Trophoblast cell (in vitro differentiated cells and primary cell): ENCODE data around the gene TLE5.

ENCODE experiments used
- DNase-seq, 2 donors: peaks; one replicate each; pipeline ENCODE4 v3.0.0-alpha.2; 2016
- H2AFZ ChIP-seq: 2 replicates; pipeline ENCODE4 v1.6.1; 2013; ENCODE audit warnings: low read length, moderate library complexity, mild to moderate bottlenecking; ENCODE audit not compliant: insufficient read depth, poor library complexity
- H2AK5ac ChIP-seq: 2 replicates; pipeline ENCODE4 v1.6.1; 2013; ENCODE audit warnings: mild to moderate bottlenecking, low read length
- H2BK120ac ChIP-seq: 2 replicates; pipeline ENCODE4 v1.6.1; 2013; ENCODE audit warnings: low read length, mild to moderate bottlenecking, moderate library complexity; ENCODE audit not compliant: insufficient read depth, poor library complexity
- H2BK12ac ChIP-seq: 2 replicates; pipeline ENCODE4 v1.6.1; 2013; ENCODE audit warnings: mild to moderate bottlenecking, low read length, moderate library complexity
- H2BK5ac ChIP-seq: 2 replicates; pipeline ENCODE4 v1.6.1; 2013; ENCODE audit warnings: low read length, low read depth, moderate library complexity, mild to moderate bottlenecking; ENCODE audit not compliant: poor library complexity
- H3K14ac ChIP-seq: 2 replicates; pipeline ENCODE4 v1.6.1; 2013; ENCODE audit warnings: mild to moderate bottlenecking, low read length
- H3K18ac ChIP-seq: 2 replicates; pipeline ENCODE4 v1.6.1; 2013; ENCODE audit warnings: mild to moderate bottlenecking, low read length
- H3K23ac ChIP-seq: 2 replicates; pipeline ENCODE4 v1.6.1; 2013; ENCODE audit warnings: low read length
- H3K27ac ChIP-seq: 2 replicates; pipeline ENCODE4 v1.5.1; 2013; ENCODE audit warnings: low read depth, mild to moderate bottlenecking, inconsistent platforms, low read length, moderate library complexity
- H3K27me3 ChIP-seq: 2 replicates; pipeline ENCODE4 v1.6.1; 2013; ENCODE audit warnings: inconsistent platforms, mild to moderate bottlenecking, low read length, moderate library complexity; ENCODE audit not compliant: insufficient read depth
- H3K36me3 ChIP-seq, 2 experiments: 1 replicate in 1 of 2; 2 replicates in 1 of 2; pipeline ENCODE4 v1.6.1; 2013; ENCODE audit warnings: low read length in 2 of 2, mild to moderate bottlenecking in 2 of 2, moderate library complexity in 1 of 2; ENCODE audit not compliant: insufficient read depth in 2 of 2, control insufficient read depth in 1 of 2
- H3K4ac ChIP-seq: 2 replicates; pipeline ENCODE4 v1.6.1; 2013; ENCODE audit warnings: low read depth, mild to moderate bottlenecking, low read length, moderate library complexity
- H3K4me1 ChIP-seq, 2 experiments: 1 replicate in 1 of 2; 2 replicates in 1 of 2; pipeline ENCODE4 v1.6.1; 2013; ENCODE audit warnings: low read length in 2 of 2, mild to moderate bottlenecking in 2 of 2, moderate library complexity in 1 of 2; ENCODE audit not compliant: insufficient read depth in 2 of 2, control insufficient read depth in 1 of 2
- H3K4me2 ChIP-seq: 2 replicates; pipeline ENCODE4 v1.6.1; 2013; ENCODE audit warnings: inconsistent platforms, mild to moderate bottlenecking, low read length, moderate library complexity
- H3K4me3 ChIP-seq: 2 replicates; pipeline ENCODE4 v1.5.1; 2013; ENCODE audit warnings: mild to moderate bottlenecking, low read depth, low read length, inconsistent platforms
- H3K79me1 ChIP-seq: one replicate; pipeline ENCODE4 v1.6.1; 2013; ENCODE audit warnings: low read length
- H3K79me2 ChIP-seq: 2 replicates; pipeline ENCODE4 v1.6.1; 2013; ENCODE audit warnings: low read length, mild to moderate bottlenecking; ENCODE audit not compliant: control insufficient read depth, insufficient read depth, poor library complexity
- H3K9ac ChIP-seq: 2 replicates; pipeline ENCODE4 v1.6.1; 2013; ENCODE audit warnings: mild to moderate bottlenecking, low read length
- H3K9me3 ChIP-seq: 2 replicates; pipeline ENCODE4 v1.6.1; 2013; ENCODE audit warnings: low read depth, mild to moderate bottlenecking, control low read depth, inconsistent platforms, low read length; ENCODE audit not compliant: insufficient read depth
- H4K12ac ChIP-seq: 2 replicates; pipeline ENCODE4 v1.6.1; 2013; ENCODE audit warnings: low read depth, mild to moderate bottlenecking, low read length, moderate library complexity
- H4K8ac ChIP-seq: 2 replicates; pipeline ENCODE4 v1.6.1; 2013; ENCODE audit warnings: low read depth, mild to moderate bottlenecking, low read length, moderate library complexity
- H4K91ac ChIP-seq: one replicate; pipeline ENCODE4 v1.6.1; 2013; ENCODE audit warnings: low read depth, mild to moderate bottlenecking, low read length, moderate library complexity
- WGBS: extraction: QIAGEN DNeasy Blood & Tissue Kit; methylation state at CpG from one replicate; pipeline ENCODE4 v1.1.7; 2013; ENCODE audit warnings: missing lambda C conversion rate; ENCODE audit not compliant: insufficient read length, insufficient coverage; ENCODE audit errors: extremely low coverage; 5-methylcytosine and 5-hydroxymethylcytosine counted together

Gene TLE5

GRCh38 chr19:3067563-3067962 is 5.3 kb upstream of the TLE5 start:
- no peaks in the 10 kb centered on the region for H3K27me3 ChIP-seq
- H3K79me2 ChIP-seq: no peaks in the 10 kb centered on the region
- H3K14ac ChIP-seq: no peak overlapping the region
- no peak overlapping the region for H3K23ac ChIP-seq
- no peaks in the 10 kb centered on the region for H3K9me3 ChIP-seq
- H3K18ac ChIP-seq: no peak overlapping the region
- H2BK5ac ChIP-seq: no peak overlapping the region
- H2BK12ac ChIP-seq: no peak overlapping the region
- H3K27ac ChIP-seq: no peak overlapping the region
- no peak overlapping the region for H4K12ac ChIP-seq
- H2AFZ ChIP-seq: no peak overlapping the region
- no peak overlapping the region for H2AK5ac ChIP-seq
- no peak overlapping the region for H2BK120ac ChIP-seq
- H4K8ac ChIP-seq: no peak overlapping the region
- peaks cover 2% of the 10 kb centered on the region in 2 experiments for H3K4me1 ChIP-seq
- no peak overlapping the region for H4K91ac ChIP-seq
- no peak overlapping the region for H3K4ac ChIP-seq
- H3K36me3 ChIP-seq: no peaks in the 10 kb centered on the region
- no peaks in the 10 kb centered on the region for H3K79me1 ChIP-seq
- H3K9ac ChIP-seq: no peak overlapping the region
- DNase-seq: no peak
- H3K4me2 ChIP-seq: no peak overlapping the region
- H3K4me3 ChIP-seq: no peak overlapping the region
- no CpG with 5 or more reads among the region's 9 CpGs for WGBS

GRCh38 chr19:3066482-3067049 is 4.3 kb upstream of the TLE5 start:
- H2BK12ac ChIP-seq: no peak overlapping the region
- no peaks in the 10 kb centered on the region for H3K9me3 ChIP-seq
- H2AK5ac ChIP-seq: no peak overlapping the region
- no peak overlapping the region for H2BK120ac ChIP-seq
- H3K9ac ChIP-seq: no peak overlapping the region
- WGBS: no CpG with 5 or more reads among the region's 16 CpGs
- H3K36me3 ChIP-seq: no peaks in the 10 kb centered on the region
- H3K23ac ChIP-seq: no peak overlapping the region
- H4K12ac ChIP-seq: no peak overlapping the region
- H3K14ac ChIP-seq: no peak overlapping the region
- H3K27ac ChIP-seq: no peak overlapping the region
- peaks cover 2% of the 10 kb centered on the region in 2 experiments for H3K4me1 ChIP-seq
- H3K4ac ChIP-seq: no peak overlapping the region
- H3K27me3 ChIP-seq: no peaks in the 10 kb centered on the region
- DNase-seq: no peak
- H4K8ac ChIP-seq: no peak overlapping the region
- H3K4me3 ChIP-seq: no peak overlapping the region
- no peak overlapping the region for H2BK5ac ChIP-seq
- no peak overlapping the region for H3K4me2 ChIP-seq
- no peak overlapping the region for H3K18ac ChIP-seq
- H2AFZ ChIP-seq: no peak overlapping the region
- H4K91ac ChIP-seq: no peak overlapping the region
- peaks cover 1% of the 10 kb centered on the region for H3K79me1 ChIP-seq
- H3K79me2 ChIP-seq: peaks cover under 1% of the 10 kb centered on the region

GRCh38 chr19:3065675-3066357 is 3.5 kb upstream of the TLE5 start:
- H3K4ac ChIP-seq: no peak overlapping the region
- no peak overlapping the region for H3K4me3 ChIP-seq
- H4K12ac ChIP-seq: no peak overlapping the region
- H2BK5ac ChIP-seq: no peak overlapping the region
- H3K14ac ChIP-seq: no peak overlapping the region
- DNase-seq: no peak
- H3K18ac ChIP-seq: no peak overlapping the region
- H3K4me1 ChIP-seq: peaks cover 2% of the 10 kb centered on the region in 2 experiments
- peaks cover 8% of the 10 kb centered on the region for H3K79me1 ChIP-seq
- no peak overlapping the region for H3K23ac ChIP-seq
- no peak overlapping the region for H3K9ac ChIP-seq
- no peak overlapping the region for H3K27ac ChIP-seq
- H3K4me2 ChIP-seq: no peak overlapping the region
- no peak overlapping the region for H2BK12ac ChIP-seq
- H3K27me3 ChIP-seq: no peaks in the 10 kb centered on the region
- peaks cover 5% of the 10 kb centered on the region for H3K79me2 ChIP-seq
- no peaks in the 10 kb centered on the region for H3K36me3 ChIP-seq
- H2AK5ac ChIP-seq: no peak overlapping the region
- no peak overlapping the region for H4K91ac ChIP-seq
- H2AFZ ChIP-seq: no peak overlapping the region
- H4K8ac ChIP-seq: no peak overlapping the region
- no peak overlapping the region for H2BK120ac ChIP-seq
- no peaks in the 10 kb centered on the region for H3K9me3 ChIP-seq
- no CpG with 5 or more reads among the region's 15 CpGs for WGBS

DNA sequence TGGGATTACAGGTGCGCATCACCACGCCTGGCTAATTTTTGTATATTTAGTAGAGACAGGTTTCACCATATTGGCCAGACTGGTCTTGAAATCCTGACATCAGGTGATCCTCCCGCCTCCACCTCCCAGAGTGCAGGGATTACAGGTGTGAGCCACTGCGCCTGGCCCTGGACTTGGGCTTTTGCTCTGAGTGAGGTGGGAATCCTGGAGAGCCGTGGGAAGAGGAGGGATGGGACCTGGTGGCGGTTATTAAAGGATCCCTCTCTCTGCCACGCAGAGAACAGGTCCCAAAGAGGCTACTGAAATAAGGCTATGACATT is 1.7 kb upstream of the TLE5 start:
- Histone ChIP-seq H4K8ac (no peak overlapping the region), H3K27ac (no peak overlapping the region), H2BK5ac (no peak overlapping the region), H2AFZ (no peak overlapping the region), H2AK5ac (no peak overlapping the region), H3K4me2 (no peak overlapping the region), H2BK120ac (no peak overlapping the region), H3K79me1 (peaks cover 8% of the 10 kb centered on the region), H3K14ac (no peak overlapping the region), H3K18ac (no peak overlapping the region), H3K27me3 (no peaks in the 10 kb centered on the region), H3K4ac (no peak overlapping the region), H2BK12ac (no peak overlapping the region), H3K79me2 (peaks cover 5% of the 10 kb centered on the region), H4K91ac (no peak overlapping the region), H3K4me3 (no peak overlapping the region), H3K9me3 (no peaks in the 10 kb centered on the region), H3K36me3 (peaks cover 9 to 10% of the 10 kb centered on the region in 2 experiments), H4K12ac (no peak overlapping the region), H3K9ac (no peak overlapping the region), H3K23ac (no peak overlapping the region), H3K4me1 (peaks cover 2% of the 10 kb centered on the region in 2 experiments)
- no peak for DNase-seq
- WGBS: no CpG with 5 or more reads among the region's 7 CpGs
